ENCODE data around the gene CHCHD4. TPM values are rescaled to one million over a fixed set of nuclear protein-coding genes. Genes with fewer than 3 reads are reported as not detected.

CHCHD4 gene
- polyA plus RNA-seq, 1 donor from 2014 or later: 24.6 TPM

- TF ChIP-seq EZH2 (IDR thresholded peaks at IDR 0.05; ENCODE audit: borderline replicate concordance, insufficient read depth, low read length, poor library complexity, severe bottlenecking) (no peak), RAD21 (conservative IDR thresholded peaks at IDR 0.05) (no peak), TAF1 (IDR thresholded peaks at IDR 0.05; ENCODE audit: low read depth) (no peak), POLR2AphosphoS5 (IDR thresholded peaks at IDR 0.05) (no peak), EP300 (conservative IDR thresholded peaks at IDR 0.05; ENCODE audit: poor library complexity, severe bottlenecking) (no peak), MXI1 (conservative IDR thresholded peaks at IDR 0.05; ENCODE audit: poor library complexity, severe bottlenecking) (no peak), SMC3 (conservative IDR thresholded peaks at IDR 0.05; ENCODE audit: poor library complexity) (no peak)
- TF ChIP-seq, protein P1, sequence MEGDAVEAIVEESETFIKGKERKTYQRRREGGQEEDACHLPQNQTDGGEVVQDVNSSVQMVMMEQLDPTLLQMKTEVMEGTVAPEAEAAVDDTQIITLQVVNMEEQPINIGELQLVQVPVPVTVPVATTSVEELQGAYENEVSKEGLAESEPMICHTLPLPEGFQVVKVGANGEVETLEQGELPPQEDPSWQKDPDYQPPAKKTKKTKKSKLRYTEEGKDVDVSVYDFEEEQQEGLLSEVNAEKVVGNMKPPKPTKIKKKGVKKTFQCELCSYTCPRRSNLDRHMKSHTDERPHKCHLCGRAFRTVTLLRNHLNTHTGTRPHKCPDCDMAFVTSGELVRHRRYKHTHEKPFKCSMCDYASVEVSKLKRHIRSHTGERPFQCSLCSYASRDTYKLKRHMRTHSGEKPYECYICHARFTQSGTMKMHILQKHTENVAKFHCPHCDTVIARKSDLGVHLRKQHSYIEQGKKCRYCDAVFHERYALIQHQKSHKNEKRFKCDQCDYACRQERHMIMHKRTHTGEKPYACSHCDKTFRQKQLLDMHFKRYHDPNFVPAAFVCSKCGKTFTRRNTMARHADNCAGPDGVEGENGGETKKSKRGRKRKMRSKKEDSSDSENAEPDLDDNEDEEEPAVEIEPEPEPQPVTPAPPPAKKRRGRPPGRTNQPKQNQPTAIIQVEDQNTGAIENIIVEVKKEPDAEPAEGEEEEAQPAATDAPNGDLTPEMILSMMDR (IDR thresholded peaks at IDR 0.05; ENCODE audit: poor library complexity, severe bottlenecking): no peak
- TF ChIP-seq, protein P2, sequence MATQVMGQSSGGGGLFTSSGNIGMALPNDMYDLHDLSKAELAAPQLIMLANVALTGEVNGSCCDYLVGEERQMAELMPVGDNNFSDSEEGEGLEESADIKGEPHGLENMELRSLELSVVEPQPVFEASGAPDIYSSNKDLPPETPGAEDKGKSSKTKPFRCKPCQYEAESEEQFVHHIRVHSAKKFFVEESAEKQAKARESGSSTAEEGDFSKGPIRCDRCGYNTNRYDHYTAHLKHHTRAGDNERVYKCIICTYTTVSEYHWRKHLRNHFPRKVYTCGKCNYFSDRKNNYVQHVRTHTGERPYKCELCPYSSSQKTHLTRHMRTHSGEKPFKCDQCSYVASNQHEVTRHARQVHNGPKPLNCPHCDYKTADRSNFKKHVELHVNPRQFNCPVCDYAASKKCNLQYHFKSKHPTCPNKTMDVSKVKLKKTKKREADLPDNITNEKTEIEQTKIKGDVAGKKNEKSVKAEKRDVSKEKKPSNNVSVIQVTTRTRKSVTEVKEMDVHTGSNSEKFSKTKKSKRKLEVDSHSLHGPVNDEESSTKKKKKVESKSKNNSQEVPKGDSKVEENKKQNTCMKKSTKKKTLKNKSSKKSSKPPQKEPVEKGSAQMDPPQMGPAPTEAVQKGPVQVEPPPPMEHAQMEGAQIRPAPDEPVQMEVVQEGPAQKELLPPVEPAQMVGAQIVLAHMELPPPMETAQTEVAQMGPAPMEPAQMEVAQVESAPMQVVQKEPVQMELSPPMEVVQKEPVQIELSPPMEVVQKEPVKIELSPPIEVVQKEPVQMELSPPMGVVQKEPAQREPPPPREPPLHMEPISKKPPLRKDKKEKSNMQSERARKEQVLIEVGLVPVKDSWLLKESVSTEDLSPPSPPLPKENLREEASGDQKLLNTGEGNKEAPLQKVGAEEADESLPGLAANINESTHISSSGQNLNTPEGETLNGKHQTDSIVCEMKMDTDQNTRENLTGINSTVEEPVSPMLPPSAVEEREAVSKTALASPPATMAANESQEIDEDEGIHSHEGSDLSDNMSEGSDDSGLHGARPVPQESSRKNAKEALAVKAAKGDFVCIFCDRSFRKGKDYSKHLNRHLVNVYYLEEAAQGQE (IDR thresholded peaks at IDR 0.05; ENCODE audit: borderline replicate concordance): no peak
- Histone ChIP-seq H2AFZ (ENCODE audit: low read depth, low read length) (no peak overlapping the region), H3K79me2 (replicated peaks; ENCODE audit: insufficient read depth, low read length) (no peaks in the 10 kb centered on the region), H3K36me3 (ENCODE audit: insufficient read depth, low read length) (peaks cover 14% of the 10 kb centered on the region), H3K9me3 (ENCODE audit: low read length) (no peaks in the 10 kb centered on the region), H3K4me2 (ENCODE audit: low read length) (no peak overlapping the region), H3K27ac (ENCODE audit: low read length) (no peak overlapping the region), H3K4me3 (ENCODE audit: low read length) (no peak overlapping the region), H3K9ac (ENCODE audit: low read length) (no peak overlapping the region), H3K27me3 (ENCODE audit: insufficient read depth, low read depth, low read length) (no peaks in the 10 kb centered on the region), H3K9me2 (ENCODE audit: insufficient read depth, low read length) (no peaks in the 10 kb centered on the region), H3F3A (ENCODE audit: insufficient read depth, low read length, poor library complexity, severe bottlenecking) (no peaks in the 10 kb centered on the region), H4K20me1 (ENCODE audit: insufficient read depth) (no peaks in the 10 kb centered on the region)
These were observed 25.4 kb upstream of the CHCHD4 start for GRCh38 chr3:14150078-14150477.

- H3K4me2 ChIP-seq (ENCODE audit: low read length): no peak overlapping the region
- no peaks in the 10 kb centered on the region for H3F3A ChIP-seq (ENCODE audit: insufficient read depth, low read length, poor library complexity, severe bottlenecking)
- no peaks in the 10 kb centered on the region for H3K27me3 ChIP-seq (ENCODE audit: insufficient read depth, low read depth, low read length)
- no peak overlapping the region for H3K9ac ChIP-seq (ENCODE audit: low read length)
- peaks cover 14% of the 10 kb centered on the region for H3K36me3 ChIP-seq (ENCODE audit: insufficient read depth, low read length)
- no peaks in the 10 kb centered on the region for H3K79me2 ChIP-seq (replicated peaks; ENCODE audit: insufficient read depth, low read length)
- H3K9me2 ChIP-seq (ENCODE audit: insufficient read depth, low read length): no peaks in the 10 kb centered on the region
- H4K20me1 ChIP-seq (ENCODE audit: insufficient read depth): no peaks in the 10 kb centered on the region
- no peak for TF ChIP-seq TAF1 (IDR thresholded peaks at IDR 0.05; ENCODE audit: low read depth)
- TF ChIP-seq, protein P2 (IDR thresholded peaks at IDR 0.05; ENCODE audit: borderline replicate concordance): no peak
- no peak for TF ChIP-seq POLR2AphosphoS5 (IDR thresholded peaks at IDR 0.05)
- TF ChIP-seq, protein P1 (IDR thresholded peaks at IDR 0.05; ENCODE audit: poor library complexity, severe bottlenecking): no peak
- no peak for TF ChIP-seq EP300 (conservative IDR thresholded peaks at IDR 0.05; ENCODE audit: poor library complexity, severe bottlenecking)
- no peak for TF ChIP-seq EZH2 (IDR thresholded peaks at IDR 0.05; ENCODE audit: borderline replicate concordance, insufficient read depth, low read length, poor library complexity, severe bottlenecking)
- TF ChIP-seq RAD21 (conservative IDR thresholded peaks at IDR 0.05): no peak
- TF ChIP-seq SMC3 (conservative IDR thresholded peaks at IDR 0.05; ENCODE audit: poor library complexity): no peak
- TF ChIP-seq MXI1 (conservative IDR thresholded peaks at IDR 0.05; ENCODE audit: poor library complexity, severe bottlenecking): no peak
- H3K4me3 ChIP-seq (ENCODE audit: low read length): no peak overlapping the region
- no peak overlapping the region for H2AFZ ChIP-seq (ENCODE audit: low read depth, low read length)
- no peaks in the 10 kb centered on the region for H3K9me3 ChIP-seq (ENCODE audit: low read length)
- H3K27ac ChIP-seq (ENCODE audit: low read length): no peak overlapping the region
These were observed 23.6 kb upstream of the CHCHD4 start for GRCh38 chr3:14148041-14148985.

All from neural cell (in vitro differentiated cells).